Mucosa of descending colon (tissue), 3 donors: Measurements from ENCODE around the gene OSBPL6. TPM values are rescaled to one million over a fixed set of nuclear protein-coding genes. Genes with fewer than 3 reads are reported as not detected.

Experiments
- ATAC-seq: fragments of 200-7000 bp; cut with Tn5 transposase; one replicate; pipeline ENCODE4 v1.9.1; 2020; ENCODE audit warnings: mild to moderate bottlenecking, moderate library complexity
- DNase-seq, 3 donors: peaks; one replicate each; pipeline ENCODE4 v3.0.0-alpha.2; 2020
- H3K36me3 ChIP-seq: fragments of 200-600 bp; one replicate; pipeline ENCODE4 v1.8.0; 2021; ENCODE audit warnings: low read depth, mild to moderate bottlenecking
- H3K4me1 ChIP-seq: fragments of 200-600 bp; one replicate; pipeline ENCODE4 v1.8.0; 2021; ENCODE audit warnings: low read depth, mild to moderate bottlenecking
- H3K4me3 ChIP-seq: fragments of 200-600 bp; one replicate; pipeline ENCODE4 v1.8.0; 2021; ENCODE audit warnings: mild to moderate bottlenecking
- H3K9me3 ChIP-seq: fragments of 200-600 bp; one replicate; pipeline ENCODE4 v1.8.0; 2021; ENCODE audit warnings: mild to moderate bottlenecking
- CTCF ChIP-seq: fragments of 200-600 bp; IDR thresholded peaks from one replicate; pipeline ENCODE4 v1.8.0; 2022; ENCODE audit warnings: antibody characterized with exemption, mild to moderate bottlenecking
- intact Hi-C, 2 donors: fragments of 100-400 bp; cut with DNase I in 1 of 2; cut with micrococcal nuclease in 1 of 2; formaldehyde crosslinking; loops; one replicate each; pipeline versions ENCODE4 v1.11.0 to v1.11.1; 2022; cut with DNase I, micrococcal nuclease
- total RNA-seq, 3 donors: library from RNA; stranded (reverse); fragmentation: NEBNext Ultra II Directional in 2 of 3; extraction: Animal tissue kit (Norgen Biotek cat#: 25700) in 2 of 3; gene quantifications; one replicate each; pipeline versions ENCODE4 v1.2.1 to v1.2.4, GENCODE V29; 2021 to 2023
- donor health status: DM: no; HTN: no; CAD: no; lungs with moderate emphysema.
- donor health status: DM: no; HTN: no; CAD: no.
- donor health status: DM: no; HTN: yes; CAD: no.

The OSBPL6 gene
- total RNA-seq, 3 donors from 2014 or later, result 1.3 to 2.7 (median 1.5) TPM

- Histone ChIP-seq H3K9me3 (peaks cover 11% of the 10 kb centered on the region), H3K4me1 (no peaks in the 10 kb centered on the region), H3K36me3 (no peaks in the 10 kb centered on the region), H3K4me3 (no peak overlapping the region)
- DNase-seq (no peak), ATAC-seq (no peak)
- intact Hi-C loops, result no loop called here
- no peak for TF ChIP-seq CTCF
Observed at GRCh38 chr2:178361588-178361987, 167.3 kb downstream of the OSBPL6 start.

- TF ChIP-seq CTCF, result no peak
- Histone ChIP-seq H3K4me1 (no peaks in the 10 kb centered on the region), H3K9me3 (peaks cover 2% of the 10 kb centered on the region), H3K4me3 (no peak overlapping the region), H3K36me3 (no peaks in the 10 kb centered on the region)
- no peak for DNase-seq
- no peak for ATAC-seq
- intact Hi-C loops, result no loop called here
Observed at GRCh38 chr2:178363252-178363651, 168.9 kb downstream of the OSBPL6 start.

- DNase-seq (no peak), ATAC-seq (no peak)
- no peaks in the 10 kb centered on the region for H3K9me3 ChIP-seq
- no peak overlapping the region for H3K4me3 ChIP-seq
- no peak for TF ChIP-seq CTCF
- intact Hi-C loops, result no loop called here
- H3K4me1 ChIP-seq, result no peaks in the 10 kb centered on the region
- H3K36me3 ChIP-seq, result no peaks in the 10 kb centered on the region
Observed at GRCh38 chr2:178365116-178365515, 170.8 kb downstream of the OSBPL6 start.

- no peak for ATAC-seq
- intact Hi-C loops, result no loop called here
- H3K9me3 ChIP-seq, result no peaks in the 10 kb centered on the region
- TF ChIP-seq CTCF, result no peak
- H3K4me3 ChIP-seq, result no peak overlapping the region
- no peak for DNase-seq
- no peaks in the 10 kb centered on the region for H3K36me3 ChIP-seq
- no peaks in the 10 kb centered on the region for H3K4me1 ChIP-seq
Observed at GRCh38 chr2:178366412-178366811, 172.1 kb downstream of the OSBPL6 start.

GRCh38 chr2:178367344-178367743 is 173.0 kb downstream of the OSBPL6 start:
- no peak for ATAC-seq
- no peaks in the 10 kb centered on the region for H3K9me3 ChIP-seq
- intact Hi-C loops, result no loop called here
- H3K4me1 ChIP-seq, result no peaks in the 10 kb centered on the region
- no peaks in the 10 kb centered on the region for H3K36me3 ChIP-seq
- H3K4me3 ChIP-seq, result no peak overlapping the region
- DNase-seq, result no peak
- TF ChIP-seq CTCF, result no peak

- Histone ChIP-seq H3K4me3 (no peak overlapping the region), H3K36me3 (no peaks in the 10 kb centered on the region), H3K4me1 (no peaks in the 10 kb centered on the region), H3K9me3 (no peaks in the 10 kb centered on the region)
- no peak for TF ChIP-seq CTCF
- ATAC-seq (no peak), DNase-seq (no peak)
- intact Hi-C loops, result no loop called here
Observed at GRCh38 chr2:178374865-178375264, 180.6 kb downstream of the OSBPL6 start.
